DOHH2 (cell line): ENCODE data around the gene MYO5A.

Source experiments
- EZH2phosphoT487 ChIP-seq: fragments of 200-600 bp; sonication (generic); IDR thresholded peaks from 2 replicates; pipeline ENCODE4 v1.6.1; 2017; ENCODE audit warnings: borderline replicate concordance, mild to moderate bottlenecking, antibody characterized with exemption, low read length, moderate library complexity, mixed read lengths
- TF ChIP-seq, protein P1 (sequence below): fragments of 200-600 bp; sonication (generic); IDR thresholded peaks from one replicate; pipeline ENCODE4 v1.5.1; 2014; ENCODE audit warnings: antibody characterized with exemption, mild to moderate bottlenecking, low read depth, low read length; ENCODE audit not compliant: poor library complexity, severe bottlenecking

DNA sequence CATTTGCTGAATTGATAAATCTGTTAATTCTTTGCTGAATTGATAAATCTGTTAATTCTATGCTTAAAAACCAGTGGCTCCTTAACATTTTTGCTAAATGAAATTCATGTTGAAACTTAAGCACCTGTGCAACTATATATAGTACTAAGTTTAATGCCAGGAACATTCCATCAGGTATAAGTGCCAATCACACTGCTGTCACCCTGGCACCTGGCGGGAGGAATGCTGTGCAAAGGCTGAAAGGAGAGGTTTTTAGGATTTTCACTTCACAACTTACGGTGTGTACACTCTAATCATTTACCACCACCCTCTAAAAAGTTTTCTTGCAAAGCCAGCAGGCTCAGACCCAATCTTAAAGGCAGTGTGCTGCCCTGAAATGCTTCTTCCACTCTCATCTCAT is 199.5 kb downstream of the MYO5A start:
- TF ChIP-seq, protein P1, sequence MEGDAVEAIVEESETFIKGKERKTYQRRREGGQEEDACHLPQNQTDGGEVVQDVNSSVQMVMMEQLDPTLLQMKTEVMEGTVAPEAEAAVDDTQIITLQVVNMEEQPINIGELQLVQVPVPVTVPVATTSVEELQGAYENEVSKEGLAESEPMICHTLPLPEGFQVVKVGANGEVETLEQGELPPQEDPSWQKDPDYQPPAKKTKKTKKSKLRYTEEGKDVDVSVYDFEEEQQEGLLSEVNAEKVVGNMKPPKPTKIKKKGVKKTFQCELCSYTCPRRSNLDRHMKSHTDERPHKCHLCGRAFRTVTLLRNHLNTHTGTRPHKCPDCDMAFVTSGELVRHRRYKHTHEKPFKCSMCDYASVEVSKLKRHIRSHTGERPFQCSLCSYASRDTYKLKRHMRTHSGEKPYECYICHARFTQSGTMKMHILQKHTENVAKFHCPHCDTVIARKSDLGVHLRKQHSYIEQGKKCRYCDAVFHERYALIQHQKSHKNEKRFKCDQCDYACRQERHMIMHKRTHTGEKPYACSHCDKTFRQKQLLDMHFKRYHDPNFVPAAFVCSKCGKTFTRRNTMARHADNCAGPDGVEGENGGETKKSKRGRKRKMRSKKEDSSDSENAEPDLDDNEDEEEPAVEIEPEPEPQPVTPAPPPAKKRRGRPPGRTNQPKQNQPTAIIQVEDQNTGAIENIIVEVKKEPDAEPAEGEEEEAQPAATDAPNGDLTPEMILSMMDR = no peak
- TF ChIP-seq EZH2phosphoT487 = no peak
